Keratinocyte (primary cell): ENCODE data around the gene ZNF223.

Source experiments
- EZH2 ChIP-seq: IDR thresholded peaks from one replicate; pipeline ENCODE4 v1.6.1; 2012; ENCODE audit warnings: inconsistent platforms, mild to moderate bottlenecking, low read length, moderate library complexity
- TF ChIP-seq, protein P1 (sequence below), 3 experiments: IDR thresholded peaks in 1 of 3; conservative IDR thresholded peaks in 1 of 3; optimal IDR thresholded peaks in 1 of 3; 2 replicates in 2 of 3; 3 replicates in 1 of 3; pipeline versions ENCODE3 to v1.5.1; 2011; ENCODE audit warnings: low read length in 3 of 3, mild to moderate bottlenecking in 3 of 3, moderate library complexity in 2 of 3, control low read depth in 1 of 3, inconsistent platforms in 1 of 3; ENCODE audit not compliant: insufficient read depth in 2 of 3; ENCODE audit errors: extremely low read depth in 1 of 3

- TF ChIP-seq, protein P1, sequence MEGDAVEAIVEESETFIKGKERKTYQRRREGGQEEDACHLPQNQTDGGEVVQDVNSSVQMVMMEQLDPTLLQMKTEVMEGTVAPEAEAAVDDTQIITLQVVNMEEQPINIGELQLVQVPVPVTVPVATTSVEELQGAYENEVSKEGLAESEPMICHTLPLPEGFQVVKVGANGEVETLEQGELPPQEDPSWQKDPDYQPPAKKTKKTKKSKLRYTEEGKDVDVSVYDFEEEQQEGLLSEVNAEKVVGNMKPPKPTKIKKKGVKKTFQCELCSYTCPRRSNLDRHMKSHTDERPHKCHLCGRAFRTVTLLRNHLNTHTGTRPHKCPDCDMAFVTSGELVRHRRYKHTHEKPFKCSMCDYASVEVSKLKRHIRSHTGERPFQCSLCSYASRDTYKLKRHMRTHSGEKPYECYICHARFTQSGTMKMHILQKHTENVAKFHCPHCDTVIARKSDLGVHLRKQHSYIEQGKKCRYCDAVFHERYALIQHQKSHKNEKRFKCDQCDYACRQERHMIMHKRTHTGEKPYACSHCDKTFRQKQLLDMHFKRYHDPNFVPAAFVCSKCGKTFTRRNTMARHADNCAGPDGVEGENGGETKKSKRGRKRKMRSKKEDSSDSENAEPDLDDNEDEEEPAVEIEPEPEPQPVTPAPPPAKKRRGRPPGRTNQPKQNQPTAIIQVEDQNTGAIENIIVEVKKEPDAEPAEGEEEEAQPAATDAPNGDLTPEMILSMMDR (optimal IDR thresholded peaks at IDR 0.05 in 1 of 3, IDR thresholded peaks at IDR 0.05 in 1 of 3, conservative IDR thresholded peaks at IDR 0.05 in 1 of 3; ENCODE audit: extremely low read depth in 1 of 3, insufficient read depth in 2 of 3, low read length in 3 of 3): no peak
- no peak for TF ChIP-seq EZH2
Observed at GRCh38 chr19:44059229-44059628, 7.4 kb downstream of the ZNF223 start.
